Activated CD8-positive, alpha-beta memory T cell treated with anti-CD3 and anti-CD28 coated beads for 48 hours (primary cell): ENCODE data around the gene STK11IP.
A peak's percentile ranks its signal among the peaks of the same experiment; 100 is the strongest.

ENCODE experiments used
- DNase-seq, 3 experiments: peaks; one replicate each; pipeline ENCODE4 v3.0.0-alpha.2; 2020; ENCODE audit warnings: low read depth in 2 of 3, low spot score in 2 of 3

The STK11IP gene

DNA sequence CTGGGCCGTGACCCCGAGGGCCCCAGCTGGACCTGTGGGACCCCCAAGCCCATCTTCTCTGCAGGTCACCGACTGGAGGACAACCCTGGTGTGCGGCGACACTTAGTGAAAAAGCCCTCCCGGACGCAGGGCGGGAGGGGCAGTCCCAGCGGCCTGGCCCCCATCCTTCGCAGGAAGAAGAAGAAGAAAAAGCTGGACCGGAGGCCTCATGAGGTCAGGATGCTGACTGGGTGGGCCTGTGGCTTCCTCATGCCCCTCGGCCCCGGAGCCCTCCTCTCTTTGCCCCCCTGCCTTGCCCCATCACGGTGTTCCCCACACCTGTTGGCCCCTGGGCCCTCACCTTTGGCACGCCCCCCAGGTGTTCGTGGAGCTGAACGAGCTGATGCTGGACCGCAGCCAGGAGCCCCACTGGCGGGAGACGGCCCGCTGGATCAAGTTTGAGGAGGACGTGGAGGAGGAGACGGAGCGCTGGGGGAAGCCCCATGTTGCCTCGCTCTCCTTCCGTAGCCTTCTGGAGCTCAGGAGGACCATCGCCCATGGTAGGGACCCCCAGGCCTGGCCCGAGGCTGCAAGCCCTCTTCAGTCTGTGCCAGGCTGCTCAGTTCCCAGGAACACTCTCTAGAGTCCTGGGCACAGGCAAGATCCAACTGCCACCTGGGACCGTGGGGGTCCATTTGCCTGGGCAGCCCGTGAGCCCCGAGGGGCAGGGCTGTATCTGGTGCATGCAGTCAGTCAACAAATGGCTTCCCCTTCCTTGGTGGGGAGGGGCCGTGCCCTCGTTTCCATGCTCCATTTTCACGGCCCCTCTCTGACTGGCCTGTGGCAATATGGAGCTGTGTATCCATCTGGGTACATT, 34.5 kb downstream of the STK11IP start:
- DNase-seq = no peak

- no peak for DNase-seq
These were observed 35.1 kb downstream of the STK11IP start for GRCh38 chr2:219632760-219633105.

DNA sequence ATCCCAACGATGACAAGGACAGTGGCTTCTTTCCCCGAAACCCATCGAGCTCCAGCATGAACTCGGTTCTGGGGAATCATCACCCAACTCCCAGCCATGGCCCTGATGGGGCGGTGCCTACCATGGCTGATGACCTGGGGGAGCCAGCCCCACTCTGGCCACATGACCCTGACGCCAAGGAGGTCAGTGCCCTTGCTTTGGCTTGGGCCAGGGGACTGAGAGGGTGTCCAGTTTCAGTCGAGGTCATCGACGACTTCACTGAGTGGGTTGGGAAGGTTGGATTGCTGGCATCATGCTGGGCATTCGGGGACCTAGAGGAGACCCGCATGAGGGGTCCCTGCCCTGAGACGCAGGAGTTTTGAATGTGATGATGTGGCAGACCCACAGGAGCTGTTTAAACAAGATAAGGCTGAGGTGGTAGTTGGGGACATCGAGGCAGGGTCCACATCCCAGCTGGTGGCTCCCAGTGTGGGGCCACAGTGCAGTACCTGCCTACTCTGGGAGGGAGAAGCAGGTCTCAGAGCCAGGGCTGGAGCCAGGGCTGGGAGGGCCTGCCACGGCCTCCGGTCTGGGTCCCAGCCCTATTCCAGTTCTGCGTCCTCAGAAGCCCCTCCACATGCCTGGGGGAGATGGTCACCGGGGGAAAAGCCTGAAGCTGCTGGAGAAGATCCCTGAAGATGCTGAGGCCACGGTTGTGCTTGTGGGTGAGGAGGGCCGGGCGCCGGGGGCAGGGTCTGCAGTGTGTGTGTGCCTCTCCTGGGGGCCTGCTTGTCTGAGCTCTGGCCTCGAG, 35.8 kb downstream of the STK11IP start:
- no peak for DNase-seq

- no peak for DNase-seq
These were observed 36.7 kb downstream of the STK11IP start for GRCh38 chr2:219634171-219634940.

- DNase-seq = no peak
These were observed 37.5 kb downstream of the STK11IP start for GRCh38 chr2:219634951-219635751.

DNA sequence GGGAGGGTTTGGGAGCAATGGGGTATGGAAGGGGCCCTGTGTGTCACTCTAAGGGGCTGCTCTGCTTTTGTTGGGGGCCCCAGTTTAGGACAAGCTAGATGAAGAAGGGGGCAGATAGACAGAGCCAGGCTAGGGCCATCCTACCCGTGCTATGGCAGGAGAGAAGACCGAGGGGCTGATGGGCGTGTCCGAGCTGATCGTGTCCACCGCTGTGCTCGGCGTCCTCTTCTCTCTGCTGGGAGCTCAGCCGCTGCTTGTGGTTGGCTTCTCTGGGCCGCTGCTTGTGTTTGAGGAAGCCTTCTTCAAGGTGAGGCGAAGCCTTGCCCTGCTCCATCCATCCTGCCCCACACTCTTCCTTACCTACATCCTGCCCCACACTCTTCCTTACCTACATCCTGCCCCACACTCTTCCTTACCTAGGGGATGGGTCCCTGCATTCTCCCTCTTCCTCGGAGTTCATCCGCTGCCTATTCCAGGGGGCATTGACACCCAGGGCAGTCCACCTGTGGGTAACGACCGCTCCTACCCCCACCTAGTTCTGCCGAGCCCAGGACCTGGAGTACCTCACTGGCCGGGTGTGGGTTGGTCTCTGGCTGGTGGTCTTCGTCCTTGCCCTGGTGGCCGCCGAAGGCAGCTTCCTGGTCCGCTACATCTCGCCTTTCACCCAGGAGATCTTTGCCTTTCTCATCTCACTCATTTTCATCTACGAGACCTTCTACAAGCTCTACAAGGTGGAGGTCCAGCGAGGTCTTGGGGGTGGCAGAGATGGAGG, 38.7 kb downstream of the STK11IP start:
- DNase-seq = no peak

GRCh38 chr2:219636941-219637841, 39.5 kb downstream of the STK11IP start:
- DNase-seq = no peak

- no peak for DNase-seq
These were observed 40.2 kb downstream of the STK11IP start for GRCh38 chr2:219637842-219638185.

DNA sequence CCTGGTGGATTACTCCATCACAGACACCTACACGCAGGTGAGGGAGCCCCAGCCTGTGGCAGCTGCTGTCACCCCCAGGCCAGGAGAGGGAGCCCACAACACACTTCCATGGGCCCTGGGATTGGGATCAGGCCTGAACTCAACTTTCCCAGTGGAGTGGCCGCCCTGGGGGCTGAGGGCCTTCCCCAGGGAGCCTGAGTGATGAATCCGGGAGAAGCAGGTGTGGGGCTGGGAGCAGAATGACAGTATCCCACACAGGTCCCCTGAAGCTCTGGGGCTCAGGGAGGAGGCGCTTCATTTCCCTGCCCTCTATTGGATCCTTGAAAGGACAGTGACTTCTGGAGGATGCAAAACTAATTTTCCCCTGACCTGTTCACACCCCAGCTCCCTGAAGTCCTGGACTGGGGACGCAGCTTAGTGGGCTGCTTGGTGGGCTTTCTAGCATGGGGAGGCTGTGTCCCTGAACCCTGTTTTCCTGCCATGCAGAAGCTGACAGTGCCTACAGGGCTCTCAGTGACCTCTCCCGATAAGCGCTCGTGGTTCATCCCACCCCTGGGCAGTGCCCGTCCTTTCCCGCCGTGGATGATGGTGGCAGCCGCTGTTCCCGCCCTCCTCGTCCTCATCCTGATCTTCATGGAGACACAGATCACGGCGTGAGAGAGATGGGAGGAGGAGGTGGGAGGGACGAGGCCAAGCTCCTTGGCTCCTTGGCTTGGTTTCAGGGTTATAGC, 40.7 kb downstream of the STK11IP start:
- no peak for DNase-seq

GRCh38 chr2:219638948-219639755, 41.5 kb downstream of the STK11IP start:
- DNase-seq = no peak

GRCh38 chr2:219641390-219642068, 43.9 kb downstream of the STK11IP start:
- DNase-seq = no peak

DNA sequence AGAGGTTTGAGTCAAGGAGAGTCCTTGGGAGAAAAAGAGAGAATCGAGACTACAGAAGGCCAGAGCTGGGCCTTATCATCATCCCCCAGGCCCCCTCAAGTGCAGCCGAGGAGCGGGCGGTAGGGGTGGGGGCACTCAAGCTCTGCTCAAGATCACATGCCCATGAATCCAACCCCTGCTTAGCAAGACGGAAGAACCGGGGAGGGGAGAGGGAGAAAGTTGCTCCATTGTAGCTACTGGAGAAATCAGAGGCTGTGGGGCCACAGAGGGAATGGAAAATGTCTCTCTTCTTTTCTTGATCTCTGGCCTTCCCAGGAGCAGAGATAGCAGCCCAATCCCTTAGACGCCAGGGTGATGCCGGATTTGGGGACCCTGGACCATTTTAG, 44.4 kb downstream of the STK11IP start:
- no peak for DNase-seq

DNA sequence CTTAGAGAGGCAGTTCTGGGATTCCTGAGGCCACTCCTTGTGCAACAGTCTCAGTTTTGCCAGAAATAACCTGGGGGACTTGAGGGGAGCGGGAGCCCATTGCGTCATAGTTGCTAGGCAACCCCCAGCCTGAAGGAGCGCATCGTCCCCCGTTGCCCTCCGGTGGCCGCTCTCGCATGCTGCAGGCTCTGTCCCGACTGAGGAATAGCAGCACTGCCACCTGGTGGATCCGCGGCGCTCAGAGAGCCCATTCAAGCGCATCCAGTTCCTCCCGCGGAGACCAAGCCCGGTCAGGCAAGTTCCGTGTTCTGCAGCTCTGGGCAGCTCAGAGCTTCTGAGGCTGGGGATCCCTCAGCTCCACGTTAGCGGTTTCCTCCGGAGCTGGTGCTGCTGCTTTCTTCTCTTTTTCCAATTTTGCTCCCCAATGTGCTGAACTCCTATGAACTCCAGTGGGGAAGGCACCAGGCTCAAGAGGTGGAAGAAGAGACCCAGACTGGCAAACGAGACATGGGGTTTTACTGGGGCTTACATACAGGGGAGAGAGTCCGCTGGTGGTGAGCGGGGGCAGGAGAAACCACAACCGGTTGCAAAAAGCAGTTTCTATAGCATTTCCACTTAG, 44.9 kb downstream of the STK11IP start:
- DNase-seq = peak; percentile 65 to 77 (median 69)

GRCh38 chr2:219643084-219643473, 45.4 kb downstream of the STK11IP start:
- DNase-seq = no peak

GRCh38 chr2:219643788-219644398, 46.2 kb downstream of the STK11IP start:
- no peak for DNase-seq

- DNase-seq = no peak
These were observed 47.3 kb downstream of the STK11IP start for GRCh38 chr2:219644801-219645480.
